ENCODE measurements around the gene NDUFB10. TPM values are rescaled to one million over a fixed set of nuclear protein-coding genes. Genes with fewer than 3 reads are reported as not detected.
"Not testable (repeated sequence)": the region's sequence is repeated elsewhere in the genome, so short reads cannot be mapped to it uniquely, and the experiment has no call there.

NDUFB10 gene
- total RNA-seq, 8 experiments from 2014 or later: 153 to 255 (median 183) TPM

DNA sequence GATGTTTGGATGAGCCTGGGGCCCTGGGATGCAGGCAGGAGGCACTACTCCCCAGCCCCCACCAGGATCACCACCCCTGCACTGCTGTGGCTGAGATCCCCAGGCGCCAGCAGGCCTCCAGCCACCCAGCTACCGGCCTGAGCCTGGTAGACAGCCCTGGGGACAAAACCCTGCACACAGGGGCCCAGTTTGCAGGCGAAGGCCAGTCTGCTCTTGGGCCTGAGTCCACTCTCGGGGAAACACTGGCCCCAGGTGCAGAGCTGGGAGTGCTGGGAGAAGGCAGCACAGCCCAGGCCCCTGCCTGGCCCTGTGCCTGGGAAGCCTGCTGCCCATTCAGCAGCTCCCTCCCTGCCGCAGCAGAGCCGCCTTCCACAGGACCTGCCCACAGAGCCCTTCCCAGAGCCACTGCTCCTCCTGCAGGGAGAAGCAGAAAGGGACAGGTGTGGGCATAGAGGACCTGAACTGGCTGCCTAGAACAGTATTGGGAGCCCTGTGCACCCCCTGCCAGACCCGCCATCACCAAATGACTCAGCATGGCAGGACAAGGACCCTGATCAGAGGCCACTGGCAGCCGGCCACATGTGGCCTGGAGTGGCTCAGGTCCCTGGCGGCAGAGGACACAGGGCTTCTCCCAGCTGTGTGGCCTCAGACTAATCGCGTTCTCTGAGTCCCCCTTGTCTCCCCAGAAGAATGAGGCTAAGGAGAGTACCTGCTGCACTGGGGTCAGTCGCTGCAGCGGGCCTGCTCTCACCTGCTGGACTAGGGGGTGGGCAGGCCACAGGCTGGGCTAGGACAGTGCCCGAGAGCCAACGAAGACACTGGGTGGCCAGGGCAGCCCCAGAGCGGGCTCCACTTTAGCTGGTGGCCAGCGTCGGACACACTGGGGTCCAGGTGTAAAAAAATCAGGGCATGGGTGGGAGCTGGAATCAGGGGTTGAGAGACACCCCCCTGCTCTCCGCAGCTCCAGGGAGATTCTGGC, 27.0 kb upstream of the NDUFB10 start:
- Histone ChIP-seq H3K4me3 (no peak overlapping the region), H3K27ac (no peak overlapping the region), H3K4me1 (replicated peaks in 1 of 2) (peaks cover 2 to 5% of the 10 kb centered on the region in 2 donors)
- WGBS, 10 experiments: 60 to 90% (median 68%) methylated on average over 1 to 7 of the region's 19 CpGs; no CpG with 5 or more reads in 4 of the 10 experiments
- peak in 3 of 8 experiments; percentile 7 to 55 (median 42) for ATAC-seq (replicated peaks in 6 of 8)
- in situ Hi-C loops (cut with MboI; ENCODE audit: low pct_unique_long_range_greater_than_20kb in 2 of 9, low sequenced_read_pairs in 9 of 9, unreplicated experiment in 9 of 9): no loop called here

DNA sequence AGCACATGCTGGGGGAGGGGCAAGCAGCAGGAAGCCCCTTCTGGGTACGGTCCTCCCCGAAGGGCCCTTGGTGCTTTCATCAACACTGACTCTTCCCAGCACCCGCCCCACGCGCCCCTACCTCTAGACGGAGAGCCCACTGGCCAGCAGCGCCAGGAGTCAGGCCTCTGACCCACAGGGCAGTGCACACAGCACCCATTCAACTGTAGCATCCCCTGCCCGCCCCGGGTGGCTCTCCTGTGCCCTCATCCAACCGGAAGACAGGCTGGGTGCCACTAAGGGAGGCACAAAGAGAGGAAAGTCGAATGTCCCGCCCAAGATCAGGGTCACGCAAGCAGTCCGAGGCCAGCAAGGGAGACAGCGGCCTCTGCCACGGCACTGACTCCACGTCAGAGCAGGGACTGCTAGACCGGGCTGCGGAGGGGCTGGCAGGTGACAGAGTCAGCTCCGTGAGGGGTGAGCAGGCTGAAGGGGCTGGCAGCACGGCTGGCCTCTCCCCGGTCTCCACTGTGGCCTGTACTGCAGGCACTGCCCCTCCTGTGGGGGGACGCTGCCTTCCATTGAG, 26.2 kb upstream of the NDUFB10 start:
- Histone ChIP-seq H3K4me3 (no peak overlapping the region), H3K27ac (no peak overlapping the region), H3K4me1 (replicated peaks in 1 of 2) (peaks cover 2 to 5% of the 10 kb centered on the region in 2 donors)
- ATAC-seq (replicated peaks in 6 of 8): no peak
- in situ Hi-C loops (cut with MboI; ENCODE audit: low pct_unique_long_range_greater_than_20kb in 2 of 9, low sequenced_read_pairs in 9 of 9, unreplicated experiment in 9 of 9): no loop called here
- 0 to 43% methylated on average over 1 to 4 of the region's 23 CpGs; no CpG with 5 or more reads in 8 of the 10 experiments for WGBS, 10 experiments

DNA sequence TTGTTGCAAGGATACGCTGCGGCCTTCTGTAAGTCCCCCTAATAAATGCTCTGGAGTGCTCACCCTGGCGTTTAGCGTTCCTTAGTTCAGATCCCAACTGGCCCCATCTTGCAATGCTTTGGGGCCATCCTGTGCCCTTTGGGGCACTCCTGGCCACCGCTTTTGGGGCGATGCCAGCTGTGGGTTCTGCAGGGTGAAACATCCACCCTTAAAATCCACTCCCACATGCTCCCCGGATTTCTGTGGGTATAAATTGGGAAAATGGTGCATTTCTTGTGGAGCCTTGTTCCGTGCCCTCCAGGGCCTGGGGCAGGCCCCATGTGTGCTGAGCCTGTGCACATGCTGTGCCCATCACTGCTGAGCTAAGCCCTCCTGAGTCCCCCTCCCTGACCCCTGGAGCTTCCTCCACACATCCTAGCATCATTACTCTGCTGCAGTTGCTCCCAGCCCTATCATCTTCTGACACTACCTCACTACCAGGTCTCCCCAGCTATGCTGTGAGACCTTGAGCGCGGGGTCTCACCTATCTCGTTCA, 22.3 kb upstream of the NDUFB10 start:
- no peak overlapping the region for H3K27ac ChIP-seq
- 80 to 100% (median 93%) methylated on average over 3 to 7 of the region's 11 CpGs; no CpG with 5 or more reads in 2 of the 10 experiments for WGBS, 10 experiments
- no peak overlapping the region for H3K4me3 ChIP-seq
- ATAC-seq (replicated peaks in 6 of 8): no peak
- H3K4me1 ChIP-seq (replicated peaks in 1 of 2): peaks cover 0 to 5% of the 10 kb centered on the region in 2 donors
- in situ Hi-C loops (cut with MboI; ENCODE audit: low pct_unique_long_range_greater_than_20kb in 2 of 9, low sequenced_read_pairs in 9 of 9, unreplicated experiment in 9 of 9): no loop called here

DNA sequence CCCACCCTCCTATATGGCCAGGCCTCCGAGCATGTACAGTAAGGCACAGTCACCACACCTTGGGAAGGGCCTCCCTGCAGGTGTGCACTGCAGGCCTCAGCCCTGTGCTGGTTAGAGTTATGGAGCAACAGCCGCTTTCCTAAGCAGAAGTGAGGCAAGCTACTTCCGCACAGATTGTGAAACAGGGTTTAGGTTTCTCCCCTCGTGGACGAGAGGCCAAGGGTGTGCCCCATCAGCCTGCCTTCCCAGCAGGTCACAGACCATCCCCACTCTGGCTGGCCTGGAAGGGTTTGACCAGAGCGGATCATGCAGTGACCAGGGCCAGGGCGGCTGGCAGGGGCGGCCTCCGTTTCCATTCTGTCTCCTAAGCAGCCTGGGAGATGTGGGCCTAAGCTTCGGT, 21.0 kb upstream of the NDUFB10 start:
- Histone ChIP-seq H3K27ac (no peak overlapping the region), H3K4me1 (replicated peaks in 1 of 2) (peaks cover 5 to 10% of the 10 kb centered on the region in 2 donors), H3K4me3 (no peak overlapping the region)
- ATAC-seq (replicated peaks in 6 of 8): no peak
- in situ Hi-C loops (cut with MboI; ENCODE audit: low pct_unique_long_range_greater_than_20kb in 2 of 9, low sequenced_read_pairs in 9 of 9, unreplicated experiment in 9 of 9): no loop called here
- WGBS, 10 experiments: 97 to 100% (median 100%) methylated on average over 1 to 6 of the region's 10 CpGs; no CpG with 5 or more reads in 5 of the 10 experiments

DNA sequence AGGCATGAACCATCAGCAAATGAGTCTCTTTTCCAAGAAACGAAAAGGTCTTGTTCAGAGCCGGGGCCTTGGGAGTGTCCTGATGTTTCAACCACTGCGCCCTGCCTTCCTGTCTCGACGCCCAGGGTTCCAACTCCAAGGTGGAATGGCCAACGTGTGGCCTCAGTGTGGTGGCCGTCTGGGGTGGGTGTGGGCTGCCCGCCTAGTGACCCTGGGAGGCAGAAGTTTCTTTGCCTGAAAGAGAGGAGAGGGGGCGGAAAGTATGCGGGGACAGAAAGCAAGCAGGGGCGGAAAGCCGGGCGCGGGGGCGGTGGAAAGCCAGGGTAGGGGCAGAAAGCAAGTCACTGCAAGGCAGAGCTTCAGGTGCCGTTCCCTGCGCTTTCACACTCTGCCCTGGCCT, 20.4 kb upstream of the NDUFB10 start:
- in situ Hi-C loops (cut with MboI; ENCODE audit: low pct_unique_long_range_greater_than_20kb in 2 of 9, low sequenced_read_pairs in 9 of 9, unreplicated experiment in 9 of 9): no loop called here
- H3K27ac ChIP-seq: no peak overlapping the region

DNA sequence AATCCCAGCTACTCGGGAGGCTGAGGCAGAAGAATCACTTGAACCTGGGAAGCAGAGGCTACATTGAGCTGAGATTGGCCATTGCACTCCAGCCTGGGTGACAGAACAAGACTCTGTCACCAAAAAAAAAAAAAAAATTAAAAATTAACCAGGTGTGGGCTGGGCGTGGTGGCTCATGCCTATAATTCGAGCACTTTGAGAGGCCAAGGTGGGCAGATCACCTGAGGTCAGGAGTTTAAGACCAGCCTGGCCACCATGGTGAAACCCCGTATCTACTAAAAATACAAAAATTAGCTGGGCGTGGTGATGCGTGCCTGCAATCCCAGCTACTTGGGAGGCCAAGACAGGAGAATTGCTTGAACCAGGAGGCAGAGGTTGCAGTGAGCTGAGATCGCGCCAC, 19.5 kb upstream of the NDUFB10 start:
- H3K27ac ChIP-seq; in situ Hi-C loops (cut with MboI; ENCODE audit: low pct_unique_long_range_greater_than_20kb in 2 of 9, low sequenced_read_pairs in 9 of 9, unreplicated experiment in 9 of 9); H3K4me3 ChIP-seq; ATAC-seq (replicated peaks in 6 of 8): not testable (repeated sequence)
- peaks cover 10% of the 10 kb centered on the region in 2 donors for H3K4me1 ChIP-seq (replicated peaks in 1 of 2)
- WGBS, 10 experiments: 88 to 100% (median 99%) methylated on average over 1 to 6 of the region's 8 CpGs; no CpG with 5 or more reads in 2 of the 10 experiments

More for the DNA sequence above, 20.4 kb upstream of the NDUFB10 start:
- Histone ChIP-seq H3K4me3 (no peak overlapping the region), H3K4me1 (replicated peaks in 1 of 2) (peaks cover 9 to 10% of the 10 kb centered on the region in 2 donors)
- no peak for ATAC-seq (replicated peaks in 6 of 8)
- WGBS, 10 experiments: 86 to 100% methylated on average over 1 to 5 of the region's 17 CpGs; no CpG with 5 or more reads in 8 of the 10 experiments

DNA sequence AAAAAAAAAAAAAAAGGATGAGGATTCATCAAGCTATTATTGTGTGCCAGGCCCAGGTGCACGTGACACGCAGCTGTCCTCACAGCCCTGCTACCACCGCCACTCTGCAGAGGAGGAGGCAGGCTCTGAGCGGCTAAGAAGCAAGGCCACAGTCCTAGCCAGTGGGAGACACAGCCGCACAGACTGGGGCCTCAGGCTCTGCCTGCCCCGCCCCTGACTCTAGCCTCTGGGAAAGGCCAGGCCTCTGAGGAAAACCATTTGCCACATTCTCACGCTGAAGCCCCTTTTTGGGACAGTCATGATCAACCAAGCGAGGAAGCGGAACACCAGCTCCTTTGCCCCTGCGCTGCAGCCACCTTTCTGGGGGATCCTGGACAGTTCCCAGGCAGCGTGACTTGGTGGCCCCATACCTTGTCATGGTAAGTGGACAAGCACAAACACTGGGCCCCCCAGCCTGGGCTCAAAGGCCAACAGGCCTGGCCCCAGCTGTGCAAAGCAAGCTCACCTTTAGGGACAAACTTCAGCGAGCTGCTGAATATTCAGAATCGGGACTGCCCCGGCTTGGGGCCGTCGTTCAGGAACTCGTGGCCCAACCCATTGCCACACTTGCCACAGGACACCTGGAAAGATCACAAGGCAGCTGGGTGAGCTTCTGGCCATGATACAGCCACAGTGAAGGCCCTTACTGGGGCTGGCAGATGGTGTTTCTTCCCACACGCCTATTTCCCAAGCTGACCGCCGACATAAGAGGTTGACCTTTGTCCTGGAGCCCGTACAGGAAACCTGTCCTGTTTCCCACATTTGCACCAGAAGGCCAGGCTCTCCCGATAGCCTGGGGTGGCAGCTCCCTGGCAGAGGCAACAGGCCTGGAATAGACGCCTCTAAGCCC, 18.8 kb upstream of the NDUFB10 start:
- WGBS, 10 experiments: 67 to 100% (median 80%) methylated on average over 2 to 11 of the region's 23 CpGs; no CpG with 5 or more reads in 4 of the 10 experiments
- H3K4me3 ChIP-seq: no peak overlapping the region
- in situ Hi-C loops (cut with MboI; ENCODE audit: low pct_unique_long_range_greater_than_20kb in 2 of 9, low sequenced_read_pairs in 9 of 9, unreplicated experiment in 9 of 9): no loop called here
- no peak overlapping the region for H3K27ac ChIP-seq
- no peak for ATAC-seq (replicated peaks in 6 of 8)
- H3K4me1 ChIP-seq (replicated peaks in 1 of 2): peaks cover 10% of the 10 kb centered on the region in 2 donors

DNA sequence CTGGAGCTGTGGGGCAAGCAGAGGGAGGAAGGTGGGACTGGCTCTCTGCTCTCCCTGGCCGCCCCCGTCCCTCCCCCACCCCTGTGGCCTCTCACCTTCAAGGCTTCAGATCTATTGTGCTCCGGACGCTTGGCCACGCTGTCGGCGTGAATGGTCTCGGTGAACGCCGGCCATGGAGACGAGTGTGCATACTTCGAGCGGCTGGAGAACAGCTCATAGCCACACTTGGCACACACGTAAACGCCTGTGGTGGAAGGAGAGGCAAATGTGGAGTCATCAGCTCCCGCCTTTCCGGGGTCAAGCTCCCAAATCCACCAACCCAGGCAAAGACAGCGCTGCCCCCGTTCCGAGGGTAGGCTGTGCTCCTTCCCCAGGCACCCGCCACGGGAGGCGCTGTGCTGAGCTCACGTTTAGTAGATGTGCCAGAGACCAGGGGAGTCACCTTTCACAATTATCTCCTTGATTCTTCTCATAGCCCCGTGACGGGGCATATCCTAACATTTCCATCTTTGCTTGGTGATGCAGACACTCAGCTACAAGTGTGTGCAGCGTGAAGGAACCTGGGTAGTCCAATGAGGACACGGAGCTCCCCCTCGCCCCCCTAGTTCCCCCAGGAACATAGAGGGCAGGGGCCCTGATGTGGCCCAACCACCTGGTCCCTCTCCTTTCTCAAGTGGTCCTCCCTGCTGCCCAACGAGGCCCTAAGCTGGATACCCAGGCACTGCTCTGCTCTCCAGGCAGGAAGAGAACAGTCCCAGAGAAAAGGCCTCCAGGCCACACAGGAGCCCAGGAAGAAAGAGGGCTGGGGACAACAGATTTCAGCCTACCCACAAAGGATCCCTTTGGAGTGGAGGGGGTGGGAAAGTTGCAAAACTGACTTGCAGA, 17.9 kb upstream of the NDUFB10 start:
- H3K4me1 ChIP-seq (replicated peaks in 1 of 2): peaks cover 10% of the 10 kb centered on the region in 2 donors
- ATAC-seq (replicated peaks in 6 of 8): no peak
- in situ Hi-C loops (cut with MboI; ENCODE audit: low pct_unique_long_range_greater_than_20kb in 2 of 9, low sequenced_read_pairs in 9 of 9, unreplicated experiment in 9 of 9): no loop called here
- WGBS, 10 experiments: 0 to 62% (median 60%) methylated on average over 1 to 8 of the region's 30 CpGs; no CpG with 5 or more reads in 7 of the 10 experiments
- no peak overlapping the region for H3K27ac ChIP-seq
- H3K4me3 ChIP-seq: peak overlapping the region in 2 of 5 donors; percentile 2 to 8

DNA sequence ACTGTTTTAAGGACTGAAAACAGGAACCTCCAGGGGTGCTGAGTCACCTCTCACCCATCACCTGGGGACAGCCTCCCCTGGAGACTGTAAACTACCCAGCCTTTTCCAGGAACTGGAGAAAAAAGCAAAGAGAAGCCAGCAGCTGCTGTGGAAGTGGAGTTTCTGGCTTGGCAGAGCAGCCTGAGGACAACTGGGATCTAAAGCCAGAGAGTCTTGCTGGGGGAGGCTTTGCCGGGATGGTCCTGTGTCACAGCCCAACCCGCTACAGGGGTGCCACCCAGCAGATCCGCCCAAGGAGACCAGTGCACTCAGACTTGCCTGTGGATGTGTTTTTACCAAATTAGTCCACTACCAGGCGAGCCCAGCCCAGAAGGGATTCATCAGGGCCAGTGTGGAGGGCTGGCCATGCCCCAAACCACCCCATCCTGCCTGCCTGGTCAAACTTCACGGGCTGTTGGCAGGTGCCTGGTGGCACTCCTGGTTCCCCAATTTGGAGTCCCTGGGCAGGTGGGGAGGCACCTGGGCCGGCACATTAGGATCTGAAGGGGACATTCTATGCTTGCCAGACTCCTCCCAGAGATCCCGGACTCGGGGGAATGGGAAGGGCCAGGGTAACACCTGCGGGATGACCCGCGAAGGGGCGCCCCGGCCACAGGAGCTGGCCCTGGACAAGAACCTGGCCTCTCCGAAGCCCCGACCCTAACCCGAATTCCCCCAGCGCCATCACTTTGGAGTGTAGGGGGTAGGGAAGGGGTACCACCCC, 17.1 kb upstream of the NDUFB10 start:
- Histone ChIP-seq H3K4me1 (replicated peaks in 1 of 2) (peaks cover 10% of the 10 kb centered on the region in 2 donors), H3K4me3 (peak overlapping the region; percentile 56 to 91 (median 72)), H3K27ac (no peak overlapping the region)
- in situ Hi-C loops (cut with MboI; ENCODE audit: low pct_unique_long_range_greater_than_20kb in 2 of 9, low sequenced_read_pairs in 9 of 9, unreplicated experiment in 9 of 9): no loop called here
- peak in 2 of 8 experiments; percentile 18 to 28 for ATAC-seq (replicated peaks in 6 of 8)
- 0 to 80% (median 0%) methylated on average over 1 of the region's 17 CpGs; no CpG with 5 or more reads in 6 of the 10 experiments for WGBS, 10 experiments

DNA sequence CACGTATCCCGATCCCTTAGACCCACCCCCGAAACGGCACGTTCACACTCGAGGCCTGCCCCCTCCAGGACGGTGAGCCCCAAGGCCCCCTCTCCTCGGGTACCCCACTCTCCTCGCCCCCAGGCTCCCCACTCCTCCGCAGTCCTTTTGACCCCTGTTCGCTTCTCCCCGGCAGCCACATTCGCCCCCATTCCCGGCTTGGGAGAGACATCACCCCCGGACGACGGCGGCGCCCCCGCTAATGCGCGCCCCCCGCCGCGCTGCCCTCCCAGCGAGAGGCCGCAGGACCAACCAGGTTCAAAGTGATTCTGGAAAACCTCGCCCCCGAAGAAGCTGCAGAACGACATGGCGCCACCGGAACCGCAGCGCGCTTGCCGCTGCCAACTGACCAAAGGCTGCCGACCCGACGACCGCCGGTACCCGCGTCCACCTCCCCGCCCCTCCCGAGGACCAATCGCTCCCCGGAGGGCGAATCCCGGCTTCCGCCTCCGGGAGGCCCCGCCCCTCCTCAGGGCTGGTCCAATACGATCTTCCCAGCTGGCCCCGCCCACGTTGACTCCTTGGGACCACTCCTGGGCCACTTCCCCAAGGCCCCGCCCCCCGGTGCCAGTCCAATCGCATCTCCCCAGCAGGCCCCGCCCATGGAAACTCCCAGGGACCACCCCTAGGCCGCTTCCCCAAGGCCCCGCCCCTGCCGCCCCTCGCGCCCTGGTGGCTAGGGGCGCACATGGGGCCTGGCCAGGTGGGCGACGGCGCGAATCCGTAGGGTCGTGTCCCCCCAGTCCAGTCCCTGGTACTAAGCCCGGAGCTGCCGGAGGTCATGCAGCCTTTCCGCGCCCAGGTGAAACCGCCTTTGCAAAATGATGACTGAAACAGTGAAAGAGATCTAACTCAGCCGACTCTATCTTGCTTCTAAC, 16.3 kb upstream of the NDUFB10 start, which contains the start of gene MSRB1:
MSRB1 (minus strand) TSS at position 390 of the 917 bp plus-strand sequence; CDS start at position 347, 43 bp downstream.
- in situ Hi-C loops (cut with MboI; ENCODE audit: low pct_unique_long_range_greater_than_20kb in 2 of 9, low sequenced_read_pairs in 9 of 9, unreplicated experiment in 9 of 9): no loop called here
- H3K4me3 ChIP-seq: peak within 1 kb of the TSS; percentile 56 to 91 (median 72)
- peak within 1 kb of the TSS in 1 of 2 donors; percentile 51 for H3K27ac ChIP-seq
- peak; percentile 91 to 97 (median 94) for ATAC-seq (replicated peaks in 6 of 8)
- peaks cover 10% of the 10 kb centered on the region in 2 donors for H3K4me1 ChIP-seq (replicated peaks in 1 of 2)
- WGBS, 10 experiments: 12 to 50% (median 20%) methylated on average over 1 to 10 of the region's 77 CpGs; no CpG with 5 or more reads in 4 of the 10 experiments

All from motor neuron (in vitro differentiated cells).